Fibroblast of peridontal ligament (primary cell): ENCODE data around the gene ADAT3.
A peak's percentile ranks its signal among the peaks of the same experiment; 100 is the strongest.

Experiments used
- DNase-seq: peaks from one replicate; pipeline ENCODE4 v3.0.0-alpha.2; 2010; ENCODE audit errors: extremely low read depth

Gene ADAT3

DNA sequence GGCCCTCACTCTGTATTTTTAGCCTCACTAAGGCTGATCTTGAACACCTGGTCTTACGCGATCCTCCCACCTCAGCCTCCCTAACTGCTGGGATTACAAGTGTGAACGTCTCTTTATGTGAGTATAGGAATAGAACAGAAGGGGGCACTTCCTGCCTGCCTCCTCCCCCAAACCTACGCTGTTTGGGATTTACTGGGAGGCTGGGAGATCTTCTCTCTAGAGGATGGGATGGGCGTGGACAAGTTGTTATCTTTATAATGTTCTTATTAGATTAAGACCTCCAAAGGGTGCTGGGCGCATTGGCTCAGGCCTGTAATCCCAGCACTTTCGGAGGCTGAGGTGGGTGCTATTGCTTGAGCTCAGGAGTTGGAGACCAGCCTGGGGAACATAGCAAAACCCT lies 32.9 kb downstream of the ADAT3 start:
- DNase-seq: no peak

GRCh38 chr19:1941146-1942077 lies 36.2 kb downstream of the ADAT3 start, which contains the start of gene CSNK1G2:
TSS of gene CSNK1G2 (plus strand) at chr19:1941172. CDS start at chr19:1969773, 28,601 bp downstream.
- DNase-seq: no peak

- DNase-seq: peak; percentile 36
Observed at GRCh38 chr19:1942078-1942933, 37.1 kb downstream of the ADAT3 start.

GRCh38 chr19:1942934-1943555 lies 37.8 kb downstream of the ADAT3 start:
- DNase-seq: no peak

- DNase-seq: no peak
Observed at GRCh38 chr19:1943661-1944087, 38.5 kb downstream of the ADAT3 start.

GRCh38 chr19:1944088-1944915 lies 39.1 kb downstream of the ADAT3 start:
- DNase-seq: no peak

DNA sequence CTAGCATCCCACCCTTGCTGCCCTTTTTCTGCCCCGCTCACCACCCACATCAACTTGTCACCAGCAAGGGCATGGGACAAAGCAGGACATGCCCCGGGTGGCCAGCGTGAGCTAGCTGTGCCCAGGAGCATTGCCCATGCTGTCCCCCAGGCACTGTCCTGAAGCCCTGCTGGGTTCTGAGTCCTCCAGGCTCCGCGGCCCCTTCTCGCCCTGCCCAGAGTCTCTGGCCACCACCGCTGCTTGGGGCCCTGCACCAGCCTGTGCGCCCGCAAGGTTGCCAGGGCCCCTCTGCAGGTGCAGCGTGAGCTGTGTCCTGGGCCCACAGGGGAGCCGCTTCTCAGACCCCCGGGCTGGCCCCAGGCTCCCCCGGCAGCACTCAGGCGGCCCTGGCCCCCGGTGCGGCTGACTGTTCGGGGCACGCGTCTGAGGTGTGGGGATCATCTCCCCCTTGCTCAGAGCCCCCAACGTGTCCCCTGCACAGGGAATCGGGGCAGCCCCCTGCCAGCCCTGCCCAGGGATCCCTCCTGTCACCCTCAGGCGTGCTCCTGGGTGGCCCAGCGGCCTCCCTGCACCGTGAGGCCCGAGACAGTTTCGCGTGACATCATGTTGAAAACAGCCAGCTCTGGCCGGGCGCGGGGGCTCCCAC lies 39.8 kb downstream of the ADAT3 start:
- DNase-seq: no peak

DNA sequence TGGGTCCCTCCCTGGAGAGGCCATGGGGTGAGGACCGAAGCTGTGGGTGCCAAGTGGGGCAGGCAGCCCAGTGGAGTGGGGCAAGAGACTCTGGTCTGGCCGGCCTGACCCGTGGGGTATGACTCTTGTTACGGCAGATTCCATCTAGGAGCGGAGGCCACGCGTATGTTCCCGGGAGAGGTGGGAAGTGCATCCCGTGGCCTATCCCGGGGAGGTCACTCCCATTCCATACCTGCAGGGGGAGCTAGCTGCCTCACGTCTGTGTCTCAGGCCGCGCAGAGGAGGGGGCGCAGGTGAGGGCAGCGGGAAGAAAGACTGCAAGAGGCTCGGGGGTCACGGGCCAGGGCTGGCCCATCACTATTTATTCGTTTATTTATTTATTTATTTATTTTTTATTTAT lies 40.7 kb downstream of the ADAT3 start:
- DNase-seq: no peak

GRCh38 chr19:1947651-1948209 lies 42.5 kb downstream of the ADAT3 start:
- DNase-seq: no peak

GRCh38 chr19:1949304-1950101 lies 44.3 kb downstream of the ADAT3 start:
- DNase-seq: no peak

- DNase-seq: no peak
Observed at GRCh38 chr19:1950640-1951039, 45.4 kb downstream of the ADAT3 start.

DNA sequence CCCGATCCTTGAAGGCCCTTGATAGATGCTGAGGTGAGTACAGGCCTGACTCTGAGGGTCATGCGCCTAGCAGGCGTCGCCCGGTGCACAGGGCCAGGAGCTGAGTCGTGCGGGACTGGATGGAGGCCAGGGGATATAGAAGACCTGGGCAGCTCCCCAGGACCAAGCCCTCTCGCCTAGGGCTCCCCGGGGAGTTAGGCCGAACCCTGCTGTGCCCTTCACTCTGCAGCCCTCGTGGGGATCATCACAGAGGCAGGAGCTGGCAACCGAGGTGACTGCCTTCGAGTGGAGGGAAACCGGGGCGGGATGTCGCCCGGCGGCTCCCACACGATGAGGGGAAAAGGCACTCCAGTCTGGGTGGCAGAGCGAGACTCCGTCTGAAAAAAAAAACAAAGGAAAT lies 47.4 kb downstream of the ADAT3 start:
- no peak for DNase-seq

DNA sequence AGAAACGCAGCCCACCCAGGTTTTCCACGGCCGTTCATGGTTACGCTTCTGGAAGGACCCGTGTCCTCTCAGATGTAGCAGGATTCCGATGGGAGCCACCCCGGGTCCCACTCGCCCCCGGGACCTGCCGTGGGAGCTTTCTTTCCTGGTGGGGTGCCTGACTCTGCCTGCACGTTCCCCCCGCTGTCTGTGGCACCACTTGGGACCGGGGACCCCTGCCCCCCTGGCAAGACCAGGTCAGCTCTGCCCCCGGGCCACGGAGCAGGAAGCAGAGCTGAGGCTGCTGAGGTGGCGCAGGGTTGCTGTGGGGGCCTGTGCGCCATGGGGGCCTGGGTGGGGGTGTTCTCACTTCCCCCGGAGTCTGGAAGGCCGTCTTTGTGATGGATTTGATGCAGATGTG lies 47.8 kb downstream of the ADAT3 start:
- no peak for DNase-seq

GRCh38 chr19:1953441-1954094 lies 48.4 kb downstream of the ADAT3 start:
- DNase-seq: no peak

GRCh38 chr19:1954532-1954933 lies 49.3 kb downstream of the ADAT3 start:
- DNase-seq: no peak

GRCh38 chr19:1955171-1956121 lies 50.2 kb downstream of the ADAT3 start:
- DNase-seq: no peak

GRCh38 chr19:1956122-1956494 lies 50.9 kb downstream of the ADAT3 start:
- no peak for DNase-seq
